A549 treated with dexamethasone at 1 μM for 4 hours (cell line): ENCODE results near the gene SSBP4. TPM values are rescaled to one million over a fixed set of nuclear protein-coding genes. Genes with fewer than 3 reads are reported as not detected.

Source experiments
- total RNA-seq: library from RNA; stranded (reverse); fragments of 200-300 nt; extraction: Qiagen RNA extraction; gene quantifications from 5 replicates; pipeline ENCODE4 v1.2.3, GENCODE V29; 2022

The SSBP4 gene
- 33.0 to 50.5 TPM (median 48.5 TPM) in 5 replicates for total RNA-seq

DNA sequence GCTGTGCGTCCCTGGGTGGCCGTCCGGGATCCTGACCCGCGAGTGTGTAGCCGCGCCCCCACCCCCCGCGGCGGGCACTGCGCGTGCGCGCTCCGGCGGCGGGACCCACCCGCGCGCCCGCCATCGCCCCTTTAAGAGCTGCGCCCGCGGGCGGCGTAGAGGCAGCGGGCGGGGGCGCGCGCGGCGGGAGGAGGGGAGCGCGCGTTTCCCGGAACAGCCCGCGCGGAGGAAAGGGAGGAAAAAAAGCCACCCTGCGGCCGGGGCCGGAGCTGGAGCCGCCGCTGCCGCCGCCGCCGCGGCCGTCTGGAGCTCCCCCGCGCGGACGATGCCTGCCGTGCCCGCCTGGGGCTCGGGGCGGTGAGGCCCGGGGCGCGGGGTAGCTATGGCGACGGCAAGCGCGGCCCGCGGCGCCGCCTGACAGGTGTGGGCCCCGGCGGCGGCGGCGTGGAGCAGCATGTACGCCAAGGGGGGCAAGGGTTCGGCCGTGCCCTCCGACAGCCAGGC is at the start of gene SSBP4:
Gene SSBP4 (plus strand): TSS at position 204 of the 504 bp plus-strand sequence. CDS start 251 bp downstream, at position 455.

DNA sequence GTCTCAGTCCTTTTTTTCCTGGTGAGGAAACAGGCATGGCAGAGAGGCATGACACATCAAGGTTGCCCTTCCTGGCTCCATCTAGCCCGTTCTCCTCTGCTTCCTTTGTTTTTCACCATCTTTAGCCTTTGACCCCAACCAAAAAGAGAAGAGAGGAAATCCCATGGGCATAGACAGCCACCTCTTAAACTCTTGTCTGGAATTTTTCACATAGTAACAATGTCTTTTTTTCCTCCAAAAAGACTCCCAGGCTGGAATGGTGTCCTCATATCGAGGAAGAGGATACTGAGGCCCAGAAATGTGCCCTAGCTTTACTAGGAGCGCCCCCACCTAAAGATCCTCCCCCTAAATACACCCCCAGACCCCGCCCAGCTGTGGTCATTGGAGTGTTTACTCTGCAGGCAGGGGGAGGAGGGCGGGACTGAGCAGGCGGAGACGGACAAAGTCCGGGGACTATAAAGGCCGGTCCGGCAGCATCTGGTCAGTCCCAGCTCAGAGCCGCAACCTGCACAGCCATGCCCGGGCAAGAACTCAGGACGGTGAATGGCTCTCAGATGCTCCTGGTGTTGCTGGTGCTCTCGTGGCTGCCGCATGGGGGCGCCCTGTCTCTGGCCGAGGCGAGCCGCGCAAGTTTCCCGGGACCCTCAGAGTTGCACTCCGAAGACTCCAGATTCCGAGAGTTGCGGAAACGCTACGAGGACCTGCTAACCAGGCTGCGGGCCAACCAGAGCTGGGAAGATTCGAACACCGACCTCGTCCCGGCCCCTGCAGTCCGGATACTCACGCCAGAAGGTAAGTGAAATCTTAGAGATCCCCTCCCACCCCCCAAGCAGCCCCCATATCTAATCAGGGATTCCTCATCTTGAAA is 33.3 kb upstream of the SSBP4 start, which contains the start of gene GDF15:
Gene GDF15 (plus strand): TSS at position 484 of the 868 bp plus-strand sequence. CDS start 32 bp downstream, at position 516.

DNA sequence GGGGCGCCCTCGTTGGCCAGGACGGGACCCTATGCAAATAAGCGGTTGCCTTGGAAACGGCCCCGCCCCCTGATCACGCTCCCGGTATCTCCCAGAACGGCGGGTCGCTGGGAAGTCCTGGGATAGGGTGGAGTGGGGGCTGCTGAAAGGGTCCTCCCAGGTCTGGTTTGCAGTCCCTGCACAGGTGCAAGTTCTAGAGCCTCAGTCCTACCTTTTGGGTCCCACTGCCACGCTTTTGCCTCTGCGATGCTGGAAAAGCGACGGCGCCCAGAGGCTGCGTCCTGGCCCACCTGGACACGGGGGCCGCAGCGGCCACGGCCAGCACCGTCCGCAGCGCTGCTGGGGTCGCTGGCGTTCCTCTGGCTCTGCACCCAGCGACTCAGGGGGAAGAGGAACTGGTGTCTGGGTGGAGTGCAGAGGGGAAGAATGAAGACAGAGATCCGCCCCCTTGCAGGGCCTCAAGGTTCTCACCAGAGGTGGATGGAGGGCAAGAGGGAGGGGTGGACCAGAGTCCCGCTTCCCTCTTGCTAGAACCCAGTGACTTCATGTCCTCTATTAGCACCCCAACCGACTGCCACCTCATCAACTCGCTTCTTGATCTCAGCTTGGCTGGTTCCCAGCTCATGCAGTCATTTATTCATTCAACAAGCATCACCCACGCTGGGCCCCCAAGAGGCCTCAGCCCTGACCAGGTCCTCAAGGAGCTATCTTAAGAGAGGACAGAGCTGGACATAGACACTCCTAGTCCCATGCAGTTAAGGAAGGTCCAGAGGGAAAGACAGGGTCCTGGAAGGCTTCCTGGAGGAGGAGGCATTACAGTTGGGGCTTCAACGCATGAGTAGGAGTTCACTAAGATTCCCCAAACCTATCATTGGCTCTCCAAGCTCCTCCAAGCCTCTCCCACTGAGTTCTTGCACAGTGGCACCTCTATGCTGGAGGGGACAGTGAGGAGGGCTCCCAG is 21.7 kb upstream of the SSBP4 start, which contains the start of gene LRRC25:
Gene LRRC25 (minus strand): TSS at position 381 of the 961 bp plus-strand sequence. CDS start 659 bp downstream, outside the sequence.

DNA sequence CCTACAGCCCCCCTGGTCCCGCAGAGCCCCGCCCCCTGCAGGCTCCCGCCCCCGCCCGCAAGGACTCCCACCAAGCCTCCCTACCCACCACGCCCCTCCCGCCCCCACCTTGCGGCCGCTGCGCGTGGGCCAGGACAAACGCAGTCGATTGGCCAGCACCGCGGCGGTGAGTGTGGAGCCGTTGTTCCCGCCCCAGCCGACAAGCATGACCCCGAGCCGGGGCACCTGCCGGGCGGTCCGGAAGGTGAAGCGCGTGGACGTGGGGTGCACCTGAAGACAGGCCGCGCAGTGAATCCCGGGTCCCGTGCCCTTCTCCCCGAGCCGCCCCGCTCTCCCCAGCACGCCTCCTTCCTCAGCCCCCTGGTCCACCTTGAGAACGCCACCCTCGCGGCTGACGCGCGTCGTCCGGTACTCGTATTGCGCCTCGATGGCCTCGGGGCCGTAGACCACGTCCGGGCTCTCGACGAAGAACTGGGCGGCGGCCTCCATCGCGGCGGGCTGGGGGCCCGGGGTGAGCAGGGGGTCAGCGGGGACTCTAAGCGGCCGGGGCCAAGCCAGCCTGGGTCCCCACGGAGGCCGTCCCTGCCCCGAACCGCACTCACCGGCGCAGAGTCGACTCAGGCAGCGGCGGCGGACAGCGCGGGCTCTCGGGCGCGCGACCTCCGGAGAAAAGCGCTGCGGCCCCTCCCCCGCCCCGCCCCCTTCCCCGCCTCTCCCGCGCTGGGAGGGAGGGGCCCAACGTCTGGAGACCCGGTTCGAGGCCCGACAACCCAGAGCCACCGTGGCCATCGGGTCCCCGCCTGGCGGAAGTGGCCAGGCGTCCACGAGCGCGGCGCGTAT is 18.5 kb downstream of the SSBP4 start, which contains the start of gene ISYNA1:
Gene ISYNA1 (minus strand): TSS at position 643 of the 840 bp plus-strand sequence. CDS start 154 bp downstream, at position 489.

Other genes with a start within 250 kb of the SSBP4 start
- 8.2 to 17.6 TPM (median 12.3 TPM) in 5 replicates for gene IFI30, start 245.6 kb upstream of the SSBP4 start, total RNA-seq
- 9.3 to 12.5 TPM (median 10.6 TPM) in 5 replicates for gene MPV17L2, start 226.2 kb upstream of the SSBP4 start, total RNA-seq
- 0.64 to 0.93 TPM (median 0.65 TPM) in 5 replicates for gene RAB3A, start 215.4 kb upstream of the SSBP4 start, total RNA-seq
- gene PDE4C, start 193.0 kb upstream of the SSBP4 start, total RNA-seq, result 0.09 to 0.48 TPM (median 0.24 TPM) in 4 of 5 replicates, not detected in the other
- gene IQCN, start 144.9 kb upstream of the SSBP4 start, total RNA-seq, result 0.53 to 1.2 TPM (median 0.91 TPM) in 5 replicates
- 18.2 to 45.8 TPM (median 31.7 TPM) in 5 replicates for gene JUND, start 137.8 kb upstream of the SSBP4 start, total RNA-seq
- 216 to 242 TPM (median 226 TPM) in 5 replicates for gene LSM4, start 96.3 kb upstream of the SSBP4 start, total RNA-seq
- 1.5 to 3.6 TPM (median 2.9 TPM) in 5 replicates for gene PGPEP1, start 78.8 kb upstream of the SSBP4 start, total RNA-seq
- 9.5 to 22.1 TPM (median 15.2 TPM) in 5 replicates for gene GDF15, start 33.2 kb upstream of the SSBP4 start, total RNA-seq
- gene LRRC25, start 21.8 kb upstream of the SSBP4 start, total RNA-seq, result 0.11 TPM in 1 of 5 replicates, not detected in the others
- 26.1 to 43.6 TPM (median 42.8 TPM) in 5 replicates for gene ISYNA1, start 18.7 kb downstream of the SSBP4 start, total RNA-seq
- gene ELL, start 102.7 kb downstream of the SSBP4 start, total RNA-seq, result 3.7 to 6.4 TPM (median 6.3 TPM) in 5 replicates
- gene FKBP8, start 124.2 kb downstream of the SSBP4 start, total RNA-seq, result 113 to 154 TPM (median 146 TPM) in 5 replicates
- gene KXD1, start 138.5 kb downstream of the SSBP4 start, total RNA-seq, result 84.8 to 106 TPM (median 98.7 TPM) in 5 replicates
- gene UBA52, start 152.5 kb downstream of the SSBP4 start, total RNA-seq, result 1,021 to 1,163 TPM (median 1,060 TPM) in 5 replicates
- 38.3 to 52.4 TPM (median 45.9 TPM) in 5 replicates for gene REX1BD, start 169.4 kb downstream of the SSBP4 start, total RNA-seq
- 3.7 to 7.1 TPM (median 6.8 TPM) in 5 replicates for gene CRLF1, start 187.4 kb downstream of the SSBP4 start, total RNA-seq
- gene TMEM59L, start 193.5 kb downstream of the SSBP4 start, total RNA-seq, result 3.8 to 6.1 TPM (median 5.2 TPM) in 5 replicates
- 3.7 to 5.1 TPM (median 4.7 TPM) in 5 replicates for gene KLHL26, start 217.6 kb downstream of the SSBP4 start, total RNA-seq